Measurements from ENCODE around the gene SRRM2.

SRRM2 gene

GRCh38 chr16:2745961-2746360, 6.5 kb upstream of the SRRM2 start:
- Histone ChIP-seq H3K4me3 (ENCODE audit: low read depth, low read length) (no peak overlapping the region), H3K27me3 (no peaks in the 10 kb centered on the region), H3K36me3 (0 out of 2 replicates have a peak, but pooled peaks cover 3% of the 10 kb centered on the region), H3K4me1 (no peaks in the 10 kb centered on the region), H3K9me3 (no peaks in the 10 kb centered on the region)
- DNase-seq = no peak
- no peak for TF ChIP-seq CTCF (IDR thresholded peaks at IDR 0.05; ENCODE audit: low read depth, low read length)

GRCh38 chr16:2748757-2749455, 3.5 kb upstream of the SRRM2 start:
- no peak for DNase-seq
- H3K36me3 ChIP-seq = peaks cover 11% of the 10 kb centered on the region
- no peak overlapping the region for H3K4me3 ChIP-seq (ENCODE audit: low read depth, low read length)
- no peak for TF ChIP-seq CTCF (IDR thresholded peaks at IDR 0.05; ENCODE audit: low read depth, low read length)
- H3K27me3 ChIP-seq = no peaks in the 10 kb centered on the region
- no peaks in the 10 kb centered on the region for H3K9me3 ChIP-seq
- no peaks in the 10 kb centered on the region for H3K4me1 ChIP-seq

- Histone ChIP-seq H3K4me3 (ENCODE audit: low read depth, low read length) (no peak overlapping the region), H3K4me1 (no peaks in the 10 kb centered on the region), H3K36me3 (peaks cover 13% of the 10 kb centered on the region), H3K9me3 (no peaks in the 10 kb centered on the region), H3K27me3 (no peaks in the 10 kb centered on the region)
- TF ChIP-seq CTCF (IDR thresholded peaks at IDR 0.05; ENCODE audit: low read depth, low read length) = no peak
- DNase-seq = no peak
These were observed 3.0 kb upstream of the SRRM2 start for GRCh38 chr16:2749476-2749875.

- H3K4me3 ChIP-seq (ENCODE audit: low read depth, low read length) = no peak overlapping the region
These were observed 2.5 kb upstream of the SRRM2 start for GRCh38 chr16:2749936-2750335.

GRCh38 chr16:2751577-2752034, 832 bp upstream of the SRRM2 start:
- Histone ChIP-seq H3K4me3 (ENCODE audit: low read depth, low read length) (peak overlapping the region; percentile 85), H3K27me3 (no peaks in the 10 kb centered on the region), H3K36me3 (peaks cover 34% of the 10 kb centered on the region), H3K9me3 (no peaks in the 10 kb centered on the region), H3K4me1 (no peaks in the 10 kb centered on the region)
- DNase-seq = peak; percentile 83
- TF ChIP-seq CTCF (IDR thresholded peaks at IDR 0.05; ENCODE audit: low read depth, low read length) = no peak

More at GRCh38 chr16:2749936-2750335, 2.5 kb upstream of the SRRM2 start:
- H3K9me3 ChIP-seq = no peaks in the 10 kb centered on the region
- no peaks in the 10 kb centered on the region for H3K27me3 ChIP-seq
- TF ChIP-seq CTCF (IDR thresholded peaks at IDR 0.05; ENCODE audit: low read depth, low read length) = no peak
- H3K4me1 ChIP-seq = no peaks in the 10 kb centered on the region
- no peak for DNase-seq
- peaks cover 18% of the 10 kb centered on the region for H3K36me3 ChIP-seq
